T-helper 2 cell (primary cell): ENCODE data around the gene TAAR2.
"Not testable (repeated sequence)": the region's sequence is repeated elsewhere in the genome, so short reads cannot be mapped to it uniquely, and the experiment has no call there.

ENCODE experiments used
- DNase-seq, 5 experiments: peaks; one replicate each; pipeline versions ENCODE4 v3.0.0 to v3.0.0-alpha.2; 2012 to 2022
- total RNA-seq, 2 donors: gene quantifications; one replicate each; lab custom pipeline; 2026; lab: John Stamatoyannopoulos, UW

Gene TAAR2
- total RNA-seq: 0 reads per million in 2 donors

GRCh38 chr6:132624175-132624574 is at the start of gene TAAR2:
Gene TAAR2 (minus strand): TSS chr6:132624275. CDS start chr6:132624275, 0 bp downstream.
- no peak for DNase-seq

DNA sequence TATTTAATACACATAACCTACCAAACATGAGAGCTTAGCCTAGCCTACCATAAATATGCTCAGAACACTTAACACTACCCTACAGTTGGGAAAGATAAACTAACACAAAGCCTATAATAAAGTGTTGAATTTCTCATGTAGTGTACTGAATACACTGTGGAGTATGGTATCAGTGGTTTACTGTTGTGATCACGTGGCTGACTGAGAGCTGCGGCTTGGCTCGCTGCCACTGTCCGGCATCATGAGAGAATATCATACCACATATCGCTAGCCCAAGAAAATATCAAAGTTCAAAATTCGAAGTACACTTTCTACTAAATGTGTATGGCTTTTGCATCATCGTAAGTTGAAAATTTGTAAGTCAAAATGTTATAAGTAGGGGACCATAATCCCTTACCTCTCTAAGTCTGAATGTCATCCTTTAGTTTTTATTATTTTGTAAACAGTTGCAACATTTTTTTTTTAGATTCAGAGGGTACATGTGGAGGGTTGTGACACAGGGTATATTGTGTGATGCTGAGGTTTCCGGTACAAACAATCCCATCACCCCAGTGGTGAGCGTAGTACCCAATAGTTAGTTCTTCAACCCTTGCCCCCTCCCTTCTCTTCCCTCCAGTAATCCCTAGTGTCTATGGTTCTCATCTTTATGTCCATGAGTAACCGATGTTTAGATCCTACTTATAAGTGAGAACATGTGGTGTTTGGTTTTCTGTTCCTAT is 49.5 kb upstream of the TAAR2 start:
- DNase-seq: no peak

GRCh38 chr6:132671295-132671694 is 47.2 kb upstream of the TAAR2 start:
- no peak for DNase-seq

GRCh38 chr6:132669690-132670291 is 45.7 kb upstream of the TAAR2 start:
- DNase-seq: peak in 2 of 5 experiments; percentile 3 to 63

DNA sequence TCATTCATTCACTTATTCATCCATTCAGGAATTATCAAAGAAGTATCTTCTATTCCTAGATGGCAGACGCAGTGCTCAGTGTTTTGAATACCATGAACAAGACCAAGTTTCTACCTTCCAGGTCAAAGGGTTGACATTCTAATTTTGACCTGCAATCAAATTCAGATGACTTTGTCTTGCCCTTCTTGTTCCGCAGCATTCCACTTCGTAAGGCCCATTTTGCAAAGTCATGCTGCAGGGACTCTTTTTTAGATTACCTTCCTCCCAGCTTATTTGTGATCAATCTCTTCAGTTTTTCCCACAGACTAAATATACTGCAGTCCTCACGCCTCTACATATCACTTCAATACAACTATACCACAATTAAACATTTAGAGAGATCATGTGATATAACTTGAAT is 42.0 kb upstream of the TAAR2 start:
- no peak for DNase-seq

GRCh38 chr6:132664309-132665034 is 40.4 kb upstream of the TAAR2 start:
- no peak for DNase-seq

- DNase-seq: no peak
These were observed 39.6 kb upstream of the TAAR2 start for GRCh38 chr6:132663661-132664060.

- DNase-seq: no peak
These were observed 37.8 kb upstream of the TAAR2 start for GRCh38 chr6:132661906-132662305.

DNA sequence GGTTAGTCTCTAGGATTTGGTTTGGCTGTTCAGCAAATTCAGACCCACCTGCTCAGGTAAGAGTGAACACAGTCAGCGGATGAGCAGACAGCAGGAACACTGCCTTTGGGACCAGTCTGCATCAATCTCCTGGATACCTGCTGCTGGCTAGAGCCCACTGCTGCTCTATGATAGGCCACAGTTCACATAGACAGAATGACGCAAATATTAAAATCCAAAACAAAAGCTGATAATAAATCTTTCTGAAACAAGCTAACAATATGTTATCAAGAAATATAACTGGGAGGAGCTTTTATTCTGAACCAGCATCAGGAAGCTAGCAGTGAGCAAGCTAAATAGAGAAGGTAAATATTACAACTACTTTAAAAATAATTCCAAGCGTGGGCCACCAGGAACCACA is 35.0 kb upstream of the TAAR2 start, which contains the start of gene TAAR1:
Gene TAAR1, minus strand, starts transcription at position 101 of the 400 bp plus-strand sequence. CDS start 13,179 bp downstream, outside the sequence.
- DNase-seq: no peak

DNA sequence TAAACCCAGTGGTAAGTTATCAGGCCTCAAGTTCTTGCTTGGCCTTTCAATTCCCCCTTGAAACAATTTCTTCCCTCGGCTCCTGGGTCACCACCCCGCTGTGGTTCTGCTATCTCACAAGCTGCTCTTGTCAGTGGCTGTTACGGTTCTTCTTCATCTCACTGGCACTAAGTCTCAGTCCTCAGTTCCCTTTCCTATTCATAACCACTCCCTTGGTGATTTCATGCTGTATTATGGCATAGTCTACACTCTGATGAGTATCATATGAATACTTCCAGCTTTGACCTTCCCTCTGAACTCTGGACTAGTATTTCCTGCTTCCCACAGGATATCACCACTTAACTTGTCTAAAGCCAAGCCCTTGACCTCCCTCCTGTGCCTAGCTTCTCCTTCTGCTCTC is 27.0 kb upstream of the TAAR2 start:
- DNase-seq: no peak

GRCh38 chr6:132650429-132650828 is 26.4 kb upstream of the TAAR2 start:
- DNase-seq: no peak

- DNase-seq: no peak
These were observed 24.8 kb upstream of the TAAR2 start for GRCh38 chr6:132648828-132649227.

GRCh38 chr6:132648356-132648755 is 24.3 kb upstream of the TAAR2 start:
- DNase-seq: peak in 1 of 5 experiments; percentile 91

DNA sequence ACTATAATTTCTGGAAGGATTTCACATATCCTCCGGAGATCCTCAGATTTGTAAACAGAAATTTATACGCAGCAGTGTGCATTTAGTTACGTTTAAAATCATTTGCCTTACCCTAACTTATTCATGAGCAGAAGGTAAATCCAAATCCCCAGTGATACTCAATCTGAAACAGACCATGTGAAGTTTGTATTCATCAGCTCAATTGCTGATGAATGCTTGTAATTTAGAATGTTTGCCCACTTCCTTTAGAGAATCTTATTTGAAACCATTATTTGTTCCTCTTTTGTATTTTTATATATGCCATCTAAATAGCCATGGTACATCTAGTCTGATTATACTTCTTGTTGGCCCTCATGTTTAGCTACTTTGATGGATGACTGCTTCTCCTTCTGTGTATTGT is 19.5 kb upstream of the TAAR2 start:
- peak in 1 of 5 experiments; percentile 9 for DNase-seq

DNA sequence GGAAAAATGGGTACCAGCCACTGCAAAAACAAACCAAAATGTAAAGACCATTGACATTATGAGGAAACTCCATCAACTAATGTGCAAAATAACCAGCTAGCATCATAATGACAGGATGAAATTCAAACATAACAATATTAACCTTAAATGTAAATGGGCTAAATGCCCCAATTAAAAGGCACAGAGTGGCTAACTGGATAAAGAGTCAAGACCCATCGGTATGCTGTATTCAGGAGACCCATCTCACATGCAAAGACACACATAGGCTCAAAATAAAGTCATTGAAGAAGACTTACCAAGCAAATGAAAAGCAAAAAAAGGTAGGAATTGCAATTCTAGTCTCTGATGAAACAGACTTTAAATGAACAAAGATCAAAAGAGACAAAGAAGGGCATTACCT is 13.1 kb upstream of the TAAR2 start:
- not testable (repeated sequence) for DNase-seq

- not testable (repeated sequence) for DNase-seq
These were observed 11.8 kb upstream of the TAAR2 start for GRCh38 chr6:132635906-132636305.

DNA sequence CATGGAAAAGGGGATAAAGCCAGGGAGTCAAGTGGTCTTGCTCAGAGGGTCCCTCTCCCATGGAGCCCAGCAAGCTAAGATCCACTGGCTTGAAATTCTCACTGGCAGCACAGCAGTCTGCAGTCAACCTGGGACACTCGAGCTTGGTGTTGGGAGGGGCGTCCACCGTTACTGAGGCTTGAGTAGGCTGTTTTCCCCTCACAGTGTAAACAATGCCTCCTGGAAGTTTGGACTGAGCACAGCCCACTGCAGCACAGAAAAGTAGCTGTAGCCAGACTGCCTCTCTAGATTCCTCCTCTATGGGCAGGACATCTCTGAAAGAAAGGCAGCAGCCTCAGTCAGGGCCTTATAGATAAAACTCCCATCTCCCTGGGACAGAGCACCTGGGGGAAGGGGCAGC is 11.2 kb upstream of the TAAR2 start:
- not testable (repeated sequence) for DNase-seq

GRCh38 chr6:132634796-132635195 is 10.7 kb upstream of the TAAR2 start:
- no peak for DNase-seq

GRCh38 chr6:132633362-132633761 is 9.3 kb upstream of the TAAR2 start:
- DNase-seq: no peak

- no peak for DNase-seq
These were observed 799 bp downstream of the TAAR2 start for GRCh38 chr6:132623106-132623845.

DNA sequence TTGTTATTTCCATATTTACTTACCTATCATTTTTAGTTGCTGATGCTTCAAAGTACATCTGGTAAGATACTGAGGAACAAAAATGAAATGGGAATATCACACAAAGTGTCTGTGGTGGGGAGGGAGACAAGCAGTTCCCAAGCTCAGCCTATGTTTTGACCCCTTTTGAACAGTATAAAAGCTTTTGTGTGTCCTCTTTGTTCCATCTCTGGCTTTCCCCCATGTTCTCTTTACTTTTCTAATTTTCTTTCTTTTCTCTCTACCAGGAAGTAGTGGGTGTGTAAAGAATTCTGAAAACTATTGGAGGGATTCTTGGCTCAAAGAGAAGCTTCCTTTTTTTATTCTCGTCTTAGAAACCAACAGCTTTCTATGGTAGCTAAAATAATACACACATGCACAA is 7.4 kb downstream of the TAAR2 start:
- DNase-seq: no peak

- peak in 1 of 5 experiments; percentile 22 for DNase-seq
These were observed 9.5 kb downstream of the TAAR2 start for GRCh38 chr6:132614554-132614953.
